Coronary artery (tissue), 2 donors: ENCODE data around the gene ZPLD1.

Experiments
- DNase-seq: peaks from one replicate; pipeline ENCODE4 v3.0.0-alpha.2; 2017; ENCODE audit warnings: low spot score
- H3K27ac ChIP-seq, 2 donors: fragments of 200-600 bp; sonication (generic); one replicate each; pipeline ENCODE4 v1.5.1; 2016 to 2019
- H3K4me3 ChIP-seq: fragments of 200-600 bp; sonication (generic); 2 replicates; pipeline ENCODE4 v1.5.1; 2016; ENCODE audit warnings: mild to moderate bottlenecking, moderate library complexity
- CTCF ChIP-seq: fragments of 200-600 bp; sonication (generic); IDR thresholded peaks from one replicate; pipeline ENCODE4 v1.5.1; 2019; ENCODE audit warnings: antibody characterized with exemption

ZPLD1 gene

GRCh38 chr3:102444101-102444500 lies 9.3 kb downstream of the ZPLD1 start:
- DNase-seq: no peak

GRCh38 chr3:102447272-102447671 lies 12.5 kb downstream of the ZPLD1 start:
- Histone ChIP-seq H3K27ac (no peak overlapping the region), H3K4me3 (no peak overlapping the region)
- TF ChIP-seq CTCF: no peak
- DNase-seq: no peak

More at GRCh38 chr3:102444101-102444500, 9.3 kb downstream of the ZPLD1 start:
- H3K27ac ChIP-seq: no peak overlapping the region
- no peak overlapping the region for H3K4me3 ChIP-seq
- TF ChIP-seq CTCF: no peak

- H3K27ac ChIP-seq: no peak overlapping the region
- TF ChIP-seq CTCF: no peak
- H3K4me3 ChIP-seq: no peak overlapping the region
- no peak for DNase-seq
Observed at GRCh38 chr3:102449341-102449740, 14.5 kb downstream of the ZPLD1 start.

- Histone ChIP-seq H3K27ac (no peak overlapping the region), H3K4me3 (no peak overlapping the region)
- DNase-seq: no peak
- TF ChIP-seq CTCF: no peak
Observed at GRCh38 chr3:102449930-102450329, 15.1 kb downstream of the ZPLD1 start.

- H3K4me3 ChIP-seq: no peak overlapping the region
- H3K27ac ChIP-seq: no peak overlapping the region
- no peak for TF ChIP-seq CTCF
- DNase-seq: no peak
Observed at GRCh38 chr3:102450976-102451375, 16.2 kb downstream of the ZPLD1 start.

GRCh38 chr3:102451543-102451942 lies 16.7 kb downstream of the ZPLD1 start:
- no peak for DNase-seq
- no peak for TF ChIP-seq CTCF
- H3K4me3 ChIP-seq: no peak overlapping the region
- H3K27ac ChIP-seq: no peak overlapping the region

GRCh38 chr3:102454181-102454580 lies 19.4 kb downstream of the ZPLD1 start:
- no peak for TF ChIP-seq CTCF
- Histone ChIP-seq H3K4me3 (no peak overlapping the region), H3K27ac (no peak overlapping the region)
- DNase-seq: no peak
